CD4-positive, alpha-beta T cell treated with Interleukin-1 beta for 1 hour (primary cell): Measurements from ENCODE around the gene AGBL4.
"Not testable (repeated sequence)": the region's sequence is repeated elsewhere in the genome, so short reads cannot be mapped to it uniquely, and the experiment has no call there.

Experiments
- DNase-seq, 2 donors: peaks; one replicate each; pipeline ENCODE4 v3.0.0-alpha.2; 2020 to 2022

The AGBL4 gene

GRCh38 chr1:49002981-49003380 is 1020.8 kb downstream of the AGBL4 start:
- DNase-seq: not testable (repeated sequence)

GRCh38 chr1:48999321-48999720 is 1024.4 kb downstream of the AGBL4 start:
- no peak for DNase-seq

GRCh38 chr1:48996311-48996710 is 1027.4 kb downstream of the AGBL4 start:
- DNase-seq: no peak

GRCh38 chr1:48988633-48989197 is 1035.0 kb downstream of the AGBL4 start:
- DNase-seq: no peak

- DNase-seq: no peak
These were observed 1043.8 kb downstream of the AGBL4 start for GRCh38 chr1:48979940-48980339.

GRCh38 chr1:48978413-48978812 is 1045.3 kb downstream of the AGBL4 start:
- DNase-seq: no peak

- no peak for DNase-seq
These were observed 1046.5 kb downstream of the AGBL4 start for GRCh38 chr1:48977273-48977672.

- DNase-seq: no peak
These were observed 1053.8 kb downstream of the AGBL4 start for GRCh38 chr1:48969971-48970370.

- no peak for DNase-seq
These were observed 1056.4 kb downstream of the AGBL4 start for GRCh38 chr1:48967318-48967717.

- DNase-seq: no peak
These were observed 1057.2 kb downstream of the AGBL4 start for GRCh38 chr1:48966583-48966982.

GRCh38 chr1:48960320-48960719 is 1063.4 kb downstream of the AGBL4 start:
- DNase-seq: no peak

- no peak for DNase-seq
These were observed 1068.0 kb downstream of the AGBL4 start for GRCh38 chr1:48955774-48956173.

- no peak for DNase-seq
These were observed 1070.1 kb downstream of the AGBL4 start for GRCh38 chr1:48953617-48954016.

GRCh38 chr1:48948562-48948961 is 1075.2 kb downstream of the AGBL4 start:
- no peak for DNase-seq

- DNase-seq: no peak
These were observed 1075.8 kb downstream of the AGBL4 start for GRCh38 chr1:48947761-48948537.

- no peak for DNase-seq
These were observed 1077.7 kb downstream of the AGBL4 start for GRCh38 chr1:48946070-48946469.

GRCh38 chr1:48944811-48945210 is 1078.9 kb downstream of the AGBL4 start:
- no peak for DNase-seq

GRCh38 chr1:48943826-48944225 is 1079.9 kb downstream of the AGBL4 start:
- DNase-seq: no peak

- DNase-seq: no peak
These were observed 1080.4 kb downstream of the AGBL4 start for GRCh38 chr1:48943393-48943792.

- no peak for DNase-seq
These were observed 1082.6 kb downstream of the AGBL4 start for GRCh38 chr1:48940962-48941732.

GRCh38 chr1:48940354-48940753 is 1083.4 kb downstream of the AGBL4 start:
- no peak for DNase-seq

GRCh38 chr1:48939828-48940227 is 1083.9 kb downstream of the AGBL4 start:
- DNase-seq: no peak

- no peak for DNase-seq
These were observed 1084.7 kb downstream of the AGBL4 start for GRCh38 chr1:48939042-48939441.

GRCh38 chr1:48937732-48938131 is 1086.0 kb downstream of the AGBL4 start:
- DNase-seq: no peak
